GM12865 (cell line): ENCODE measurements around the gene KIF24.

ENCODE experiments used
- DNase-seq: peaks from one replicate; pipeline ENCODE4 v3.0.0; 2010; ENCODE audit warnings: low read depth
- H3K4me3 ChIP-seq: 2 replicates; pipeline ENCODE4 v1.5.1; 2011; ENCODE audit warnings: mild to moderate bottlenecking, low read depth, low read length, control low read depth
- CTCF ChIP-seq: IDR thresholded peaks from 2 replicates; pipeline ENCODE4 v1.5.1; 2011; ENCODE audit warnings: low read length, control low read depth, low read depth, inconsistent platforms; ENCODE audit not compliant: insufficient read depth; ENCODE audit errors: missing control alignments

The KIF24 gene

GRCh38 chr9:34374905-34375552, 46.0 kb upstream of the KIF24 start:
- TF ChIP-seq CTCF, result no peak
- no peak for DNase-seq
- H3K4me3 ChIP-seq, result no peak overlapping the region

- no peak overlapping the region for H3K4me3 ChIP-seq
- no peak for DNase-seq
- no peak for TF ChIP-seq CTCF
Measured at GRCh38 chr9:34374339-34374738, 45.3 kb upstream of the KIF24 start.

- no peak overlapping the region for H3K4me3 ChIP-seq
- no peak for DNase-seq
- no peak for TF ChIP-seq CTCF
Measured at GRCh38 chr9:34373749-34374148, 44.7 kb upstream of the KIF24 start.

GRCh38 chr9:34372467-34373011, 43.5 kb upstream of the KIF24 start:
- DNase-seq, result no peak
- TF ChIP-seq CTCF, result no peak

GRCh38 chr9:34371886-34372466, 42.9 kb upstream of the KIF24 start:
- TF ChIP-seq CTCF, result no peak
- H3K4me3 ChIP-seq, result no peak overlapping the region
- no peak for DNase-seq

More at GRCh38 chr9:34372467-34373011, 43.5 kb upstream of the KIF24 start:
- no peak overlapping the region for H3K4me3 ChIP-seq

- H3K4me3 ChIP-seq, result no peak overlapping the region
- DNase-seq, result no peak
- TF ChIP-seq CTCF, result no peak
Measured at GRCh38 chr9:34370970-34371880, 42.2 kb upstream of the KIF24 start.
